Mucosa of descending colon (tissue), 3 donors: ENCODE results near the gene GIMAP4. TPM values are rescaled to one million over a fixed set of nuclear protein-coding genes. Genes with fewer than 3 reads are reported as not detected.

ENCODE experiments used
- ATAC-seq: fragments of 200-7000 bp; cut with Tn5 transposase; one replicate; pipeline ENCODE4 v1.9.1; 2020; ENCODE audit warnings: mild to moderate bottlenecking, moderate library complexity
- DNase-seq, 3 donors: peaks; one replicate each; pipeline ENCODE4 v3.0.0-alpha.2; 2020
- H3K36me3 ChIP-seq: fragments of 200-600 bp; one replicate; pipeline ENCODE4 v1.8.0; 2021; ENCODE audit warnings: low read depth, mild to moderate bottlenecking
- H3K4me1 ChIP-seq: fragments of 200-600 bp; one replicate; pipeline ENCODE4 v1.8.0; 2021; ENCODE audit warnings: low read depth, mild to moderate bottlenecking
- H3K4me3 ChIP-seq: fragments of 200-600 bp; one replicate; pipeline ENCODE4 v1.8.0; 2021; ENCODE audit warnings: mild to moderate bottlenecking
- H3K9me3 ChIP-seq: fragments of 200-600 bp; one replicate; pipeline ENCODE4 v1.8.0; 2021; ENCODE audit warnings: mild to moderate bottlenecking
- intact Hi-C, 2 donors: fragments of 100-400 bp; cut with DNase I in 1 of 2; cut with micrococcal nuclease in 1 of 2; formaldehyde crosslinking; loops; one replicate each; pipeline versions ENCODE4 v1.11.0 to v1.11.1; 2022; cut with DNase I, micrococcal nuclease
- total RNA-seq, 3 donors: library from RNA; stranded (reverse); fragmentation: NEBNext Ultra II Directional in 2 of 3; extraction: Animal tissue kit (Norgen Biotek cat#: 25700) in 2 of 3; gene quantifications; one replicate each; pipeline versions ENCODE4 v1.2.1 to v1.2.4, GENCODE V29; 2021 to 2023
- TF ChIP-seq, protein P1 (sequence below): fragments of 200-600 bp; IDR thresholded peaks from one replicate; pipeline ENCODE4 v1.8.0; 2022; ENCODE audit warnings: antibody characterized with exemption, mild to moderate bottlenecking
- donor health status: DM: no; HTN: no; CAD: no; lungs with moderate emphysema.
- donor health status: DM: no; HTN: no; CAD: no.
- donor health status: DM: no; HTN: yes; CAD: no.

Gene GIMAP4
- total RNA-seq, 3 donors from 2014 or later, result 10.5 to 22.6 (median 18.1) TPM

DNA sequence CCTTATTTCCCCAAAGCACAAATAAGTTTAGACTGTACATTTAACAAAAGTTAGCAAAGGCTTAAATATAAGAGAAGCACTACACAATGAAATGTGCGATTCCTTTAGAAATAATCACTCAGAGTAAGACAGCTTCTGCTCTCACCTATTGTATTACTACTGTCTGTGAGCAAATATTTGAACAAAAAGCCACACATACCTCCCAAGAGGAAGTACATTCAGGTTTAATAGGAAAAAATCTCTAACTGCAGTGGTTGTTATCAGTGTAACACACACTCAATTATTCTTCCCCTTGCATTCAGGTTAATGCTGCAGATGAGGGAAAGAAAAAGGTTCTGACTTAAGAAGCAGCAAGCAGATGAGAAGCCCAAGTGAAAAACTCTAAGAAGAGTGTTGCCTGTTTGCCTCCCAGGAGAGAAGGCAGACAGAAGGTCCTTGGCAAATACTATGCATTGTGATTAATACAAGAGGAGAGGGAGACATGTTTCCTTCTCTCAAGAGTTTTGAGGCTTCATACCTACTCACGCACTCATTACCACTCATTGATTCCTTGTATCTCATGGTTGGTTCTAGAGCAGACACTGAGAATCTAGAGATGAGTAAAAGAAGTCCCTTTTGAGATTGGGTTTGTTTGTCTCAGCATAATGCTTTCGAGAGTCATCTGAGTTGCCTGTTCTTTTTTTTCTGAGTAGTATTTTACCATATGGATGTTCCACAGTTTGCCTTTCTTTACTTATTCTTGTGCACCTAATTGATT lies 13.6 kb downstream of the GIMAP4 start:
- DNase-seq (no peak), ATAC-seq (peak; percentile 90)
- Histone ChIP-seq H3K9me3 (no peaks in the 10 kb centered on the region), H3K36me3 (no peaks in the 10 kb centered on the region), H3K4me3 (no peak overlapping the region), H3K4me1 (no peaks in the 10 kb centered on the region)
- intact Hi-C loops, result no loop called here
- TF ChIP-seq, protein P1, sequence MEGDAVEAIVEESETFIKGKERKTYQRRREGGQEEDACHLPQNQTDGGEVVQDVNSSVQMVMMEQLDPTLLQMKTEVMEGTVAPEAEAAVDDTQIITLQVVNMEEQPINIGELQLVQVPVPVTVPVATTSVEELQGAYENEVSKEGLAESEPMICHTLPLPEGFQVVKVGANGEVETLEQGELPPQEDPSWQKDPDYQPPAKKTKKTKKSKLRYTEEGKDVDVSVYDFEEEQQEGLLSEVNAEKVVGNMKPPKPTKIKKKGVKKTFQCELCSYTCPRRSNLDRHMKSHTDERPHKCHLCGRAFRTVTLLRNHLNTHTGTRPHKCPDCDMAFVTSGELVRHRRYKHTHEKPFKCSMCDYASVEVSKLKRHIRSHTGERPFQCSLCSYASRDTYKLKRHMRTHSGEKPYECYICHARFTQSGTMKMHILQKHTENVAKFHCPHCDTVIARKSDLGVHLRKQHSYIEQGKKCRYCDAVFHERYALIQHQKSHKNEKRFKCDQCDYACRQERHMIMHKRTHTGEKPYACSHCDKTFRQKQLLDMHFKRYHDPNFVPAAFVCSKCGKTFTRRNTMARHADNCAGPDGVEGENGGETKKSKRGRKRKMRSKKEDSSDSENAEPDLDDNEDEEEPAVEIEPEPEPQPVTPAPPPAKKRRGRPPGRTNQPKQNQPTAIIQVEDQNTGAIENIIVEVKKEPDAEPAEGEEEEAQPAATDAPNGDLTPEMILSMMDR, result no peak

DNA sequence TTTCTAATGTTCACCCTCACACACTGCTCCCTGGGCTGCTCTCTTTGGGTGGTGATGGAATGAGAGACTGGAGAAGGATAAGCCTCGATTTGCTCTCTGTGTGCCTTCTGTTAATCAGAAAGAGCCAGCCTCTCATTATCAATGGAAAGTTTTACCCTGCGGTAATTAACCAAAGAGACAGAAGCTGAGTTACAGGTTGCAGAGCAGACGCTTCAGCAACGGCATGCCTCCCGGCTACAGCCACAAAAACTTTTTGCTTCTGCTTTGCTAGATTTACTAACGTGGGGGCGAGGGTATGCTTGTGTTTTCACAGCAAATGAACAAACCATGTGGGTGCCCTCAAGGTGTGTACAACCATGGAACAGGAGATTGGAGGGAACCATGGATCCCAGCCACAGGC lies 18.0 kb downstream of the GIMAP4 start:
- H3K9me3 ChIP-seq, result no peaks in the 10 kb centered on the region
- H3K4me3 ChIP-seq, result no peak overlapping the region
- TF ChIP-seq, protein P1, result no peak
- intact Hi-C loops, result no loop called here
- no peak for ATAC-seq
- no peak for DNase-seq
- peaks cover 5% of the 10 kb centered on the region for H3K4me1 ChIP-seq
- H3K36me3 ChIP-seq, result no peaks in the 10 kb centered on the region

- intact Hi-C loops, result no loop called here
- ATAC-seq (peak; percentile 80), DNase-seq (no peak)
- TF ChIP-seq, protein P1, result no peak
- Histone ChIP-seq H3K4me3 (no peak overlapping the region), H3K4me1 (peaks cover 5% of the 10 kb centered on the region), H3K36me3 (no peaks in the 10 kb centered on the region), H3K9me3 (no peaks in the 10 kb centered on the region)
Measured at GRCh38 chr7:150586068-150586784, 19.0 kb downstream of the GIMAP4 start.

- ATAC-seq (peak; percentile 64), DNase-seq (no peak)
- TF ChIP-seq, protein P1, result no peak
- intact Hi-C loops, result no loop called here
- Histone ChIP-seq H3K9me3 (no peaks in the 10 kb centered on the region), H3K4me1 (peaks cover 5% of the 10 kb centered on the region), H3K4me3 (no peak overlapping the region), H3K36me3 (no peaks in the 10 kb centered on the region)
Measured at GRCh38 chr7:150586785-150587152, 19.6 kb downstream of the GIMAP4 start.

GRCh38 chr7:150587551-150587950 lies 20.4 kb downstream of the GIMAP4 start:
- intact Hi-C loops, result no loop called here
- no peak for ATAC-seq

More at GRCh38 chr7:150587551-150587950, 20.4 kb downstream of the GIMAP4 start:
- no peak for DNase-seq
- H3K36me3 ChIP-seq, result no peaks in the 10 kb centered on the region
- no peak overlapping the region for H3K4me3 ChIP-seq
- TF ChIP-seq, protein P1, result no peak
- H3K9me3 ChIP-seq, result peaks cover 3% of the 10 kb centered on the region
- H3K4me1 ChIP-seq, result peaks cover 5% of the 10 kb centered on the region
